OCI-LY3 (cell line): ENCODE results near the gene VPS35L.
A peak's percentile ranks its signal among the peaks of the same experiment; 100 is the strongest.

Source experiments
- H2AFZ ChIP-seq: fragments of 200-600, 300-600 bp; shearing (Covaris generic); 2 replicates; pipeline ENCODE4 v1.6.0; 2014; ENCODE audit warnings: antibody characterized with exemption, low read depth, low read length
- H3K27ac ChIP-seq: fragments of 200-600, 300-600 bp; sonication (generic); 2 replicates; pipeline ENCODE4 v1.5.1; 2014; ENCODE audit warnings: mild to moderate bottlenecking, low read length, moderate library complexity, mixed read lengths
- H3K27me3 ChIP-seq: fragments of 200-600, 300-600 bp; sonication (generic); 2 replicates; pipeline ENCODE4 v1.6.1; 2014; ENCODE audit warnings: low read depth, low read length, mixed read lengths
- H3K36me3 ChIP-seq: fragments of 200-600, 300-600 bp; sonication (generic); replicated peaks from 2 replicates; pipeline ENCODE3; 2014; ENCODE audit warnings: low read depth, low read length, mixed read lengths
- H3K4me1 ChIP-seq: fragments of 300-600, 200-600 bp; sonication (generic); 2 replicates; pipeline ENCODE4 v1.6.1; 2014; ENCODE audit warnings: low read length, mixed read lengths
- H3K4me2 ChIP-seq: fragments of 200-600, 300-600 bp; sonication (generic); 2 replicates; pipeline ENCODE4 v1.6.1; 2014; ENCODE audit warnings: low read length, mixed read lengths
- H3K4me3 ChIP-seq: fragments of 300-600, 200-600 bp; sonication (generic); 2 replicates; pipeline ENCODE4 v1.5.1; 2014; ENCODE audit warnings: antibody characterized with exemption, mild to moderate bottlenecking, low read length, moderate library complexity
- H3K79me2 ChIP-seq: fragments of 300-600, 200-600 bp; shearing (Covaris generic); 2 replicates; pipeline ENCODE4 v1.6.1; 2014; ENCODE audit warnings: mild to moderate bottlenecking, low read length, mixed read lengths
- H3K9ac ChIP-seq: fragments of 300-600, 200-600 bp; shearing (Covaris generic); 2 replicates; pipeline ENCODE4 v1.6.0; 2014; ENCODE audit warnings: mild to moderate bottlenecking, low read length, moderate library complexity
- H3K9me3 ChIP-seq: fragments of 200-600, 300-600 bp; shearing (Covaris generic); 2 replicates; pipeline ENCODE4 v1.6.1; 2014; ENCODE audit warnings: low read length, mixed read lengths; ENCODE audit not compliant: insufficient read depth
- H4K20me1 ChIP-seq: fragments of 200-600, 300-600 bp; sonication (generic); 2 replicates; pipeline ENCODE4 v1.6.1; 2016; ENCODE audit warnings: low read length, mixed read lengths; ENCODE audit not compliant: insufficient read depth
- EZH2phosphoT487 ChIP-seq: fragments of 200-600 bp; shearing (Covaris generic); IDR thresholded peaks from 2 replicates; pipeline ENCODE4 v1.6.1; 2018; ENCODE audit warnings: antibody characterized with exemption, mixed run types, low read depth
- TF ChIP-seq, protein P1 (sequence below): fragments of 200-600, 300-600 bp; sonication (generic); IDR thresholded peaks from 2 replicates; pipeline ENCODE4 v1.5.1; 2014; ENCODE audit warnings: antibody characterized with exemption, low read length, low read depth

The VPS35L gene, protein sequence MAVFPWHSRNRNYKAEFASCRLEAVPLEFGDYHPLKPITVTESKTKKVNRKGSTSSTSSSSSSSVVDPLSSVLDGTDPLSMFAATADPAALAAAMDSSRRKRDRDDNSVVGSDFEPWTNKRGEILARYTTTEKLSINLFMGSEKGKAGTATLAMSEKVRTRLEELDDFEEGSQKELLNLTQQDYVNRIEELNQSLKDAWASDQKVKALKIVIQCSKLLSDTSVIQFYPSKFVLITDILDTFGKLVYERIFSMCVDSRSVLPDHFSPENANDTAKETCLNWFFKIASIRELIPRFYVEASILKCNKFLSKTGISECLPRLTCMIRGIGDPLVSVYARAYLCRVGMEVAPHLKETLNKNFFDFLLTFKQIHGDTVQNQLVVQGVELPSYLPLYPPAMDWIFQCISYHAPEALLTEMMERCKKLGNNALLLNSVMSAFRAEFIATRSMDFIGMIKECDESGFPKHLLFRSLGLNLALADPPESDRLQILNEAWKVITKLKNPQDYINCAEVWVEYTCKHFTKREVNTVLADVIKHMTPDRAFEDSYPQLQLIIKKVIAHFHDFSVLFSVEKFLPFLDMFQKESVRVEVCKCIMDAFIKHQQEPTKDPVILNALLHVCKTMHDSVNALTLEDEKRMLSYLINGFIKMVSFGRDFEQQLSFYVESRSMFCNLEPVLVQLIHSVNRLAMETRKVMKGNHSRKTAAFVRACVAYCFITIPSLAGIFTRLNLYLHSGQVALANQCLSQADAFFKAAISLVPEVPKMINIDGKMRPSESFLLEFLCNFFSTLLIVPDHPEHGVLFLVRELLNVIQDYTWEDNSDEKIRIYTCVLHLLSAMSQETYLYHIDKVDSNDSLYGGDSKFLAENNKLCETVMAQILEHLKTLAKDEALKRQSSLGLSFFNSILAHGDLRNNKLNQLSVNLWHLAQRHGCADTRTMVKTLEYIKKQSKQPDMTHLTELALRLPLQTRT

DNA sequence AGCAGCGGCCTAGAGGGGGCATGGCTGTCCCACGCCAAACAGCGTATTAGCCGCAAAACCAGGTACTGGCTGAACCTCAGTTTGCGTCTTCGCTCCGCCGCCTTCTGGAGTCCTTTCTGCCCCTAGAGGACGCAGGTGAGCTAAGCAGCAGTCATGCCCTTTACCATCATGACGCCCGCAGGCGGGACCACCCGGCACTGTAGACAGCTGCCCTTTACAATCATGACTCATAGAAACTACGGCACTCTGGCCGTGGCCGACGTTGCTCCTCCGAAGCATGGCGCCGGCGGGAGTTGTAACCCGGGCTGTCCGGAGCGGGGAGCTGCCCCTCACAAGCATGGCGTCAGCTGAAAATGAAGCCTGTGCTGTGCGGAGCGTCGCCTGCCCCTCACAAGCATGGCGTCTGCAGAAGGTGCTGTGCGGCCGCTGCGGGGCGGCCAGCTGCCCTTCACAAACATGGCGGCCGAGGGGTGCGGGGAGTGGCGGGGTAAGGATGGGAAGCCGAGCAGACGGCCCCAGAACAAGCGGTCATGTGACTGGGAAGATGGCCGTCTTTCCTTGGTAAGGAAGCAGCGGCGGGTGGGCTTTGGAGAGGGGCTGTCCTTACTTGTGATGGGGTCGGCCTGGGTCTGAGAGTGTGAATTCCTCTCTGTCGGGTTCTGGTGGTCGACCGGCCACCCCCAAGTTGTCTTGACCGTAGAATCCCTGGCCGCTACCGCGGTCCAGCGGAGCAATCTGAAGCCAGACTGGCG lies at the start of gene VPS35L:
TSS of gene VPS35L (plus strand) at position 518 of the 752 bp plus-strand sequence. CDS start at position 545, 27 bp downstream.
- TF ChIP-seq EZH2phosphoT487: no peak
- TF ChIP-seq, protein P1, sequence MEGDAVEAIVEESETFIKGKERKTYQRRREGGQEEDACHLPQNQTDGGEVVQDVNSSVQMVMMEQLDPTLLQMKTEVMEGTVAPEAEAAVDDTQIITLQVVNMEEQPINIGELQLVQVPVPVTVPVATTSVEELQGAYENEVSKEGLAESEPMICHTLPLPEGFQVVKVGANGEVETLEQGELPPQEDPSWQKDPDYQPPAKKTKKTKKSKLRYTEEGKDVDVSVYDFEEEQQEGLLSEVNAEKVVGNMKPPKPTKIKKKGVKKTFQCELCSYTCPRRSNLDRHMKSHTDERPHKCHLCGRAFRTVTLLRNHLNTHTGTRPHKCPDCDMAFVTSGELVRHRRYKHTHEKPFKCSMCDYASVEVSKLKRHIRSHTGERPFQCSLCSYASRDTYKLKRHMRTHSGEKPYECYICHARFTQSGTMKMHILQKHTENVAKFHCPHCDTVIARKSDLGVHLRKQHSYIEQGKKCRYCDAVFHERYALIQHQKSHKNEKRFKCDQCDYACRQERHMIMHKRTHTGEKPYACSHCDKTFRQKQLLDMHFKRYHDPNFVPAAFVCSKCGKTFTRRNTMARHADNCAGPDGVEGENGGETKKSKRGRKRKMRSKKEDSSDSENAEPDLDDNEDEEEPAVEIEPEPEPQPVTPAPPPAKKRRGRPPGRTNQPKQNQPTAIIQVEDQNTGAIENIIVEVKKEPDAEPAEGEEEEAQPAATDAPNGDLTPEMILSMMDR: peak; percentile 63
- H3K4me3 ChIP-seq: peak within 1 kb of the TSS; percentile 89
- H3K36me3 ChIP-seq: peaks cover 21% of the 10 kb centered on the region
- peak within 1 kb of the TSS; percentile 87 for H3K9ac ChIP-seq
- H3K4me1 ChIP-seq: peaks cover 14% of the 10 kb centered on the region
- no peaks in the 10 kb centered on the region for H4K20me1 ChIP-seq
- peak within 1 kb of the TSS; percentile 73 for H2AFZ ChIP-seq
- peak within 1 kb of the TSS; percentile 78 for H3K27ac ChIP-seq
- no peaks in the 10 kb centered on the region for H3K9me3 ChIP-seq
- peaks cover 20% of the 10 kb centered on the region for H3K79me2 ChIP-seq
- no peaks in the 10 kb centered on the region for H3K27me3 ChIP-seq
- H3K4me2 ChIP-seq: peak within 1 kb of the TSS; percentile 78

DNA sequence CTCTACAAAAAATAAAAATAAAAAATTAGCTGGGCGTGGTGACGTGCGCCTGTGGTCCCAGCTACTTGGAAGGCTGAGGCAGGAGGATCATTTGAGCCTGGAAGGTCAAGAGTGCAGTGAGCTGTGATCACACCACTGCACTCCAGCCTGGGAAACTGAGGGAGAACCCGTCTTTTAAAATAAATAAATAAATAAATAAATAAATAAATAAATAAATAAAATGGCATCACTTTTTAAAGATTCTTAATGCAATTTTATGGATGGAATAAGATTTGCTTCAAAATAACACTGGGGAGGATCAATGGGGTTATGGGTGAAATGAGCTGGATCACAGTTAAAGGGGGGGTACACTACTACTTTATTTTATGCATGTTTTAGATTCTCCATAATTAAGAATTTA lies 48.5 kb upstream of the VPS35L start:
- no peak overlapping the region for H3K27ac ChIP-seq
- H3K79me2 ChIP-seq: no peaks in the 10 kb centered on the region
- no peak overlapping the region for H3K9ac ChIP-seq
- H3K4me2 ChIP-seq: no peak overlapping the region
- TF ChIP-seq, protein P1: no peak
- no peak for TF ChIP-seq EZH2phosphoT487
- no peaks in the 10 kb centered on the region for H3K9me3 ChIP-seq
- peaks cover 31% of the 10 kb centered on the region for H3K36me3 ChIP-seq
- no peaks in the 10 kb centered on the region for H3K27me3 ChIP-seq
- H3K4me1 ChIP-seq: no peaks in the 10 kb centered on the region
- no peak overlapping the region for H2AFZ ChIP-seq
- H4K20me1 ChIP-seq: no peaks in the 10 kb centered on the region
- H3K4me3 ChIP-seq: no peak overlapping the region

DNA sequence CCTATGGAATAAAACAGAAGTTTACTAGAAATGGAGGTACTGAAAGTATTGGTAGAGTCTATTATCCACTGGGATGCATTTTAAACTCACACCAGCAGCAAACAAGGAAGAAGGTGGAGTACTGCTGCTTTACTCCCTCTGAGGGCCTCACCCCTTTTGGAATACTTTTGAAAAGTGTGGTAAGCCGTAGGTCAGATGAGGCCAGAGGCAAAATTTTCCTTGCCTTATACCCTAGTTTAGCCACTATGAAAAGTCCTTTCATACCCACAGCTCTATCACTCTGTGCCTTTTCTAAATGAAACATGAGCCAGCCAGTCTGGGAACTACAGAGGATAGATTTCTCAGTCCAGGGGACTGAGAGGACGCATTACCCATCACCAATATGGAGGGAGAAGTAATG lies 47.6 kb upstream of the VPS35L start:
- Histone ChIP-seq H4K20me1 (no peaks in the 10 kb centered on the region), H3K36me3 (peaks cover 24% of the 10 kb centered on the region), H2AFZ (no peak overlapping the region), H3K4me3 (no peak overlapping the region), H3K9ac (no peak overlapping the region), H3K4me2 (no peak overlapping the region), H3K27me3 (no peaks in the 10 kb centered on the region), H3K27ac (no peak overlapping the region), H3K79me2 (no peaks in the 10 kb centered on the region), H3K9me3 (no peaks in the 10 kb centered on the region), H3K4me1 (no peaks in the 10 kb centered on the region)
- no peak for TF ChIP-seq EZH2phosphoT487
- TF ChIP-seq, protein P1: no peak
